Cardiac muscle cell (in vitro differentiated cells and primary cell): ENCODE results near the gene RMDN3. TPM values are rescaled to one million over a fixed set of nuclear protein-coding genes. Genes with fewer than 3 reads are reported as not detected.

Experiments
- DNase-seq, 2 donors: peaks; one replicate each; pipeline versions ENCODE4 v3.0.0 to v3.0.0-alpha.2; 2010 to 2017; ENCODE audit warnings: low read depth in 1 of 2, low spot score in 1 of 2
- H3K27ac ChIP-seq: fragments of 200-600 bp; sonication (generic); 2 replicates; pipeline ENCODE4 v1.5.1; 2016
- H3K27me3 ChIP-seq: fragments of 200-600 bp; sonication (generic); 2 replicates; pipeline ENCODE4 v1.6.0; 2016; ENCODE audit warnings: control low read depth
- H3K36me3 ChIP-seq: fragments of 200-600 bp; sonication (generic); 2 replicates; pipeline ENCODE4 v1.5.1; 2016; ENCODE audit warnings: control low read depth
- H3K4me1 ChIP-seq: fragments of 200-600 bp; sonication (generic); 2 replicates; pipeline ENCODE4 v1.8.1; 2017; ENCODE audit warnings: low read depth, mild to moderate bottlenecking, mixed run types
- H3K4me3 ChIP-seq: fragments of 200-600 bp; sonication (generic); 2 replicates; pipeline ENCODE4 v1.5.1; 2016; ENCODE audit warnings: mild to moderate bottlenecking
- H3K9me3 ChIP-seq: fragments of 200-600 bp; sonication (generic); 2 replicates; pipeline ENCODE4 v1.5.1; 2017; ENCODE audit warnings: low read depth, mild to moderate bottlenecking, control low read depth
- CTCF ChIP-seq: IDR thresholded peaks from 2 replicates; pipeline ENCODE4 v1.5.1; 2012; ENCODE audit warnings: low read depth, mild to moderate bottlenecking, low read length
- polyA plus RNA-seq: library from polyadenylated mRNA; unstranded; fragments of >200 nt; fragmentation: Nextera tagmentation; extraction: Ambion mirVana; gene quantifications from 2 replicates; pipeline ENCODE4 v1.2.1, GENCODE V29; 2016
- total RNA-seq: library from RNA; depleted of rRNA; stranded (reverse); fragments of >200 nt; gene quantifications from 2 replicates; pipeline ENCODE4 v1.2.3, GENCODE V29; 2016

Gene RMDN3
- total and polyA plus RNA-seq, 2 experiments from 2014 or later, result 21.1 to 28.6 TPM

GRCh38 chr15:40773496-40773895 is 18.4 kb upstream of the RMDN3 start:
- H3K9me3 ChIP-seq, result no peaks in the 10 kb centered on the region
- DNase-seq, result no peak
- H3K27ac ChIP-seq, result no peak overlapping the region
- no peaks in the 10 kb centered on the region for H3K27me3 ChIP-seq
- no peak overlapping the region for H3K4me3 ChIP-seq
- peaks cover 2% of the 10 kb centered on the region for H3K36me3 ChIP-seq
- TF ChIP-seq CTCF, result no peak
- no peaks in the 10 kb centered on the region for H3K4me1 ChIP-seq

GRCh38 chr15:40772014-40772413 is 17.0 kb upstream of the RMDN3 start:
- no peaks in the 10 kb centered on the region for H3K27me3 ChIP-seq
- no peak for TF ChIP-seq CTCF
- no peaks in the 10 kb centered on the region for H3K4me1 ChIP-seq
- no peak overlapping the region for H3K27ac ChIP-seq
- no peaks in the 10 kb centered on the region for H3K36me3 ChIP-seq
- H3K4me3 ChIP-seq, result no peak overlapping the region
- no peak for DNase-seq
- H3K9me3 ChIP-seq, result no peaks in the 10 kb centered on the region

- no peak for DNase-seq
- Histone ChIP-seq H3K9me3 (no peaks in the 10 kb centered on the region), H3K27me3 (no peaks in the 10 kb centered on the region), H3K36me3 (no peaks in the 10 kb centered on the region), H3K27ac (no peak overlapping the region), H3K4me1 (no peaks in the 10 kb centered on the region), H3K4me3 (no peak overlapping the region)
- no peak for TF ChIP-seq CTCF
Measured at GRCh38 chr15:40771242-40771641, 16.2 kb upstream of the RMDN3 start.

GRCh38 chr15:40770147-40770721 is 15.2 kb upstream of the RMDN3 start:
- H3K27ac ChIP-seq, result no peak overlapping the region
- H3K36me3 ChIP-seq, result no peaks in the 10 kb centered on the region
- H3K9me3 ChIP-seq, result no peaks in the 10 kb centered on the region
- H3K27me3 ChIP-seq, result no peaks in the 10 kb centered on the region
- H3K4me3 ChIP-seq, result no peak overlapping the region
- DNase-seq, result no peak
- TF ChIP-seq CTCF, result no peak
- no peaks in the 10 kb centered on the region for H3K4me1 ChIP-seq

GRCh38 chr15:40769274-40770146 is 14.5 kb upstream of the RMDN3 start, which contains the start of gene C15orf62:
TSS of gene C15orf62 (plus strand) at chr15:40769980. CDS start at chr15:40770496, 516 bp downstream.
- Histone ChIP-seq H3K9me3 (no peaks in the 10 kb centered on the region), H3K27ac (no peak within 1 kb of the TSS), H3K4me3 (no peak within 1 kb of the TSS), H3K27me3 (no peaks in the 10 kb centered on the region), H3K36me3 (no peaks in the 10 kb centered on the region), H3K4me1 (no peaks in the 10 kb centered on the region)
- TF ChIP-seq CTCF, result no peak
- DNase-seq, result peak in 1 of 2 donors; percentile 34
